ENCODE results near the gene FUT7. TPM values are rescaled to one million over a fixed set of nuclear protein-coding genes. Genes with fewer than 3 reads are reported as not detected.
A peak's percentile ranks its signal among the peaks of the same experiment; 100 is the strongest.
"Not testable (repeated sequence)": the region's sequence is repeated elsewhere in the genome, so short reads cannot be mapped to it uniquely, and the experiment has no call there.

Gene FUT7
- total RNA-seq, 2 donors from 2014 or later, result 12.1 to 27.9 TPM

- not testable (repeated sequence) for H3K27ac Mint-ChIP-seq; H3K27me3 Mint-ChIP-seq; ATAC-seq (replicated peaks); H3K9me3 Mint-ChIP-seq; H3K4me1 Mint-ChIP-seq; H3K4me3 Mint-ChIP-seq; H3K36me3 Mint-ChIP-seq (ENCODE audit: low read depth)
Observed at GRCh38 chr9:137004285-137004684, 27.6 kb downstream of the FUT7 start.

GRCh38 chr9:137002646-137003041 is 29.2 kb downstream of the FUT7 start:
- no peaks in the 10 kb centered on the region for H3K36me3 Mint-ChIP-seq (ENCODE audit: low read depth)
- H3K27ac Mint-ChIP-seq, result no peak overlapping the region
- H3K27me3 Mint-ChIP-seq, result no peaks in the 10 kb centered on the region
- H3K4me3 Mint-ChIP-seq, result no peak overlapping the region
- H3K4me1 Mint-ChIP-seq, result peaks cover 18% of the 10 kb centered on the region
- ATAC-seq (replicated peaks), result no peak
- H3K9me3 Mint-ChIP-seq, result no peaks in the 10 kb centered on the region

DNA sequence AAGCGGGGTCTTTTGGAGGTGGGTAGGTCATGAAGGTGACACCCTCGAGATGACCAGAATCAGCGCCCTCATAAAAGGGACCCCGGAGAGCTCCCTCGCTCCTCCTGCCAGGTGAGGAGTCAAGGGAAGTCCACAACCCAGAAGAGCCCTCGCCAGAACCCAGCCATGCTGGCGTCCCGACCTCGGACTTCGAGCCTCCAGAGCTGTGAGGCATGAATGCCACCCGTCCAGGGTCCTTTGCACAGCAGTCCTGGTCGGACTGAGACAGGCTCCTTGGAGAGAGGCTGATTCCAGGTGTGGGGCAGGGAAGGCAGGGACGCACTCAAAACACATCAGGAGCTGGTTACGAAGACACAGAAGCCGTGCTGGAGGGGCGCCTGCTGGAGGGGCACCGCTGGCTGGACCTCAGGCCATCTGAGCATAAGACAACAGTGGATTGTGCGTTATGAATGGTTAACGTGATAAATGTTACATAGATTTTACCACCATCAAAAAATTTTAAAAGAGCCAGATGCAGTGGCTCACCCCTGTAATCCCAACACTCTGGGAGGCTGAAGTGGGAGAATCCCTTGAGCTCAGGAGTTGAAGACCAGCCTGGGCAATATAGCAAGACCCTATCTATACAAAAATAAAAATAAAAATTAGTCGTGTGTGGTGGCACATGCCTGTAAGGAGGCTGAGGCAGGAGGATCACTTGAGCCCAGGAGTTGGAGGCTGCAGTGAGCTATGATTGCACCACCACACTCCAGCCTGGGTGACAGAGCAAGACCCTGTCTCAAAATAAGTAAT is 29.8 kb downstream of the FUT7 start:
- peaks cover 21% of the 10 kb centered on the region for H3K4me1 Mint-ChIP-seq
- H3K27me3 Mint-ChIP-seq, result no peaks in the 10 kb centered on the region
- H3K27ac Mint-ChIP-seq, result no peak overlapping the region

GRCh38 chr9:137000177-137000930 is 31.5 kb downstream of the FUT7 start:
- H3K36me3 Mint-ChIP-seq (ENCODE audit: low read depth), result no peaks in the 10 kb centered on the region
- H3K4me3 Mint-ChIP-seq, result peak overlapping the region; percentile 47

More for the DNA sequence above, 29.8 kb downstream of the FUT7 start:
- Mint-ChIP-seq H3K4me3 (no peak overlapping the region), H3K9me3 (no peaks in the 10 kb centered on the region), H3K36me3 (ENCODE audit: low read depth) (no peaks in the 10 kb centered on the region)
- no peak for ATAC-seq (replicated peaks)

GRCh38 chr9:136997830-136998234 is 34.1 kb downstream of the FUT7 start:
- H3K9me3 Mint-ChIP-seq, result no peaks in the 10 kb centered on the region
- H3K27ac Mint-ChIP-seq, result peak overlapping the region; percentile 70
- H3K4me1 Mint-ChIP-seq, result peaks cover 21% of the 10 kb centered on the region
- H3K4me3 Mint-ChIP-seq, result peak overlapping the region; percentile 65
- ATAC-seq (replicated peaks), result peak; percentile 27
- H3K36me3 Mint-ChIP-seq (ENCODE audit: low read depth), result peaks cover 10% of the 10 kb centered on the region
- H3K27me3 Mint-ChIP-seq, result no peaks in the 10 kb centered on the region

More at GRCh38 chr9:137000177-137000930, 31.5 kb downstream of the FUT7 start:
- Mint-ChIP-seq H3K27ac (peak overlapping the region; percentile 49), H3K27me3 (no peaks in the 10 kb centered on the region), H3K4me1 (peaks cover 21% of the 10 kb centered on the region), H3K9me3 (no peaks in the 10 kb centered on the region)
- ATAC-seq (replicated peaks), result peak; percentile 84

GRCh38 chr9:136997371-136997770 is 34.5 kb downstream of the FUT7 start:
- ATAC-seq (replicated peaks), result no peak
- Mint-ChIP-seq H3K9me3 (no peaks in the 10 kb centered on the region), H3K27me3 (no peaks in the 10 kb centered on the region), H3K27ac (peak overlapping the region; percentile 70), H3K4me1 (peaks cover 21% of the 10 kb centered on the region), H3K36me3 (ENCODE audit: low read depth) (peaks cover 10% of the 10 kb centered on the region), H3K4me3 (peak overlapping the region; percentile 65)

DNA sequence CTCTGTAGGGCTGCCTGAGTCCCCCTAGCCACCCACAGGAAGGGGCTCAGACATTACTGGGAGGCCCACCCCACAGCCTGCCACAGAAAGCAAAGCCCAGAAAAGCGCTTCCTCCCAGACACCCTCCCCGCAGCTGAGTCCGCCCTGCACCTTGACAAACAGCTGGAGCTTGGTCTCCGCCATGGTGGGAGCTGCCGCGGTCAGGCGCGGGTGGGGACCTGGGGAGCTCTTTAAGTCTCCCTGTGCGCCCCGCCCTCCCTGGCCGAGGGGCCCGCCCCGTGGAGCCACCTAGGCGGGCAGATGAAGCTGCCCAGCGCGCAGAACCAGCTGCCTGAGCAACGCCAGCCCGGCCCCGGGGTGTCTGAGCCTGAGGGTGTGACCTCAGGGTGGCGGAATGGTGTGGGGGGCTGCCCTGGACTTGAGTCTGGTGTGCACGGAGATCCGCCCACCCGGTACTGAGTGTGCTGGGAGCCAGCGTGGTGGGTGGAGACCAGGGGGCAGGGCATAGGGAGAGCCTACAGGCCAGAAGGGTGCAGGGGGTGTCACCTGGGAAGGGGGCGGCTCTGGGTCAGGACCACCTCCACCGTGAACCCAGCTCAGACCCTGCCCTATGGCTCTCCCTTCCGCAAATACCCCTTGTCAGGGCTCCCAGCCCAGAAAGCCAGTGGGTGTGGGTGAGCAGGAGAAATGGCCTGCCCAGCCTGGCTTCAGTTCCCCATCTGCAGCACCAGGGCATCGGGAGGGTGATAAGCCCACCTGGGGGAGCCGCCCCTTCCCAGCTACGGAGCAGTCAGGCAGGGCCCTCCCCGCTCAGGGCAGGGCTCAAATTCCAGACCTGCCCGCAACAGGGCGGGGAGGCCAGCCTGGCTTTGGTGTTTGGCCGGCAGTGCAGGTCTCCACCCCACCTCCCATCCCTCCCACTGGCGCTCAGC is 35.3 kb downstream of the FUT7 start, which contains the start of gene CLIC3:
Gene CLIC3, minus strand, starts transcription at position 208 of the 932 bp plus-strand sequence. Its CDS starts 25 bp downstream, at position 183.
- no peak for ATAC-seq (replicated peaks)
- Mint-ChIP-seq H3K9me3 (no peaks in the 10 kb centered on the region), H3K36me3 (ENCODE audit: low read depth) (peaks cover 10% of the 10 kb centered on the region), H3K27me3 (no peaks in the 10 kb centered on the region), H3K4me1 (peaks cover 21% of the 10 kb centered on the region), H3K4me3 (peak within 1 kb of the TSS; percentile 65), H3K27ac (no peak within 1 kb of the TSS)

- H3K27me3 Mint-ChIP-seq, result no peaks in the 10 kb centered on the region
- H3K9me3 Mint-ChIP-seq, result no peaks in the 10 kb centered on the region
- peaks cover 21% of the 10 kb centered on the region for H3K4me1 Mint-ChIP-seq
- ATAC-seq (replicated peaks), result no peak
- H3K4me3 Mint-ChIP-seq, result peak overlapping the region; percentile 34
- H3K36me3 Mint-ChIP-seq (ENCODE audit: low read depth), result peaks cover 10% of the 10 kb centered on the region
- H3K27ac Mint-ChIP-seq, result no peak overlapping the region
Observed at GRCh38 chr9:136995772-136996311, 36.0 kb downstream of the FUT7 start.

- H3K9me3 Mint-ChIP-seq, result no peaks in the 10 kb centered on the region
- H3K27ac Mint-ChIP-seq, result no peak overlapping the region
- ATAC-seq (replicated peaks), result no peak
- H3K4me1 Mint-ChIP-seq, result peaks cover 16% of the 10 kb centered on the region
- H3K4me3 Mint-ChIP-seq, result no peak overlapping the region
- no peaks in the 10 kb centered on the region for H3K27me3 Mint-ChIP-seq
- H3K36me3 Mint-ChIP-seq (ENCODE audit: low read depth), result peaks cover 10% of the 10 kb centered on the region
Observed at GRCh38 chr9:136995362-136995761, 36.5 kb downstream of the FUT7 start.

DNA sequence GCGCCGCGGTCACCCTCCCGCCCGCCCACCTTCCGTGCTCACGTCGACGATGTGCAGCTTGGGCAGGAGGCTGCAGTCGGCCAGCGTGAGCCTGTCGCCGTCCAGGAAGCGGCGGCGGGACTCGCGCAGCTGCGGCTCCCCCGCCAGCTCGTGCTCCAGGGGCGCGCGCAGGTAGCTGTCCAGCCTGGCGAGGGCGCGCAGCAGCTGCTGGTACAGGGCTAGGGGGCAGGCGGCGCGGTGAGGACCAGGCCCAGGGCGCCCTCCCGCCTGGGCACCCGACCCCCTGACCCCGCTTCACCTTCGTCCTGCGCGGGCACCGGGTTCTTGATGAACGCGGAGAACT is 37.0 kb downstream of the FUT7 start:
- Mint-ChIP-seq H3K27ac (no peak overlapping the region), H3K4me3 (no peak overlapping the region), H3K36me3 (ENCODE audit: low read depth) (peaks cover 10% of the 10 kb centered on the region), H3K27me3 (no peaks in the 10 kb centered on the region), H3K9me3 (no peaks in the 10 kb centered on the region), H3K4me1 (peaks cover 11% of the 10 kb centered on the region)
- ATAC-seq (replicated peaks), result no peak

DNA sequence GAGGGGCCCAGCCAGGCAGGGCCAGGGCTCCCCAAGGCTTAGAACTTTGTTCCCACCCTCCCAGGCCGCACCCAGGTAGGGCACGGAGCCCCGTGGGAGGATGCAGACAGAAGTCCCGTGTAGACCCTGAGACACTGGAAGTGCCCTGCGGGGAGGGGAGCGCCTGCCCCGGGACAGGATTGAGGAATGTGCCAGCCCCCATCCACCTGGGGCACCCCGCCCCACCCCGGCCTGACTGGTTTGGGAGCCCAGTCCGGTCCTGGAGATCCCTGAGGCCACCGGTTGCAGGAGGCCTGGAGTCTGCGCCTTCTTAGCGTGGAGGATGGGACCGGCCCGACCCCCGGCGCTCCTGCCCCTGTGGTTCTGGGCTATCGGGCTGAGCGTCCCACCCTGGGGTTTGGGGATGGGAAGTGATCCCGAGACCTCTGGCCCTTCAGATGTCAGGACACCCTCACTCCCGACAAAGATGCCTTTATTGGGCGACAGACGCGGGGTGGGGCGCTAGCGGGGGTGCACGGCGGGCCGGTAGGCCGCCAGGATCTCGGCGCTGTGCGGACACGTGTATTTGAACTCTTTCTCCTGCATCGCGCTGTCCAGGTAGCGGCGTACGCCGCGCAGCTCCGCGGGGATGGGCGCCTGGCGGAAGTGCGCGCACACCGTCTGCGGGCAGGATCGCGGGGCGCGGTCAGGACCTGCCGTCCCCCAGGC is 37.6 kb downstream of the FUT7 start:
- peaks cover 11% of the 10 kb centered on the region for H3K4me1 Mint-ChIP-seq
- H3K36me3 Mint-ChIP-seq (ENCODE audit: low read depth), result peaks cover 10% of the 10 kb centered on the region
- no peaks in the 10 kb centered on the region for H3K27me3 Mint-ChIP-seq
- peak overlapping the region; percentile 77 for H3K4me3 Mint-ChIP-seq
- H3K9me3 Mint-ChIP-seq, result no peaks in the 10 kb centered on the region
- H3K27ac Mint-ChIP-seq, result no peak overlapping the region
- ATAC-seq (replicated peaks), result no peak

- Mint-ChIP-seq H3K27me3 (peaks cover 1% of the 10 kb centered on the region), H3K9me3 (no peaks in the 10 kb centered on the region), H3K4me1 (peaks cover 6% of the 10 kb centered on the region), H3K36me3 (ENCODE audit: low read depth) (peaks cover 10% of the 10 kb centered on the region), H3K27ac (no peak overlapping the region), H3K4me3 (peak overlapping the region; percentile 77)
- ATAC-seq (replicated peaks), result no peak
Observed at GRCh38 chr9:136992819-136993369, 39.0 kb downstream of the FUT7 start.
